ENCODE data around the gene CEPT1. TPM values are rescaled to one million over a fixed set of nuclear protein-coding genes. Genes with fewer than 3 reads are reported as not detected.
"Not testable (repeated sequence)": the region's sequence is repeated elsewhere in the genome, so short reads cannot be mapped to it uniquely, and the experiment has no call there.

The CEPT1 gene
- 10 to 100 TPM; 23.5 to 29.2 TPM for total RNA-seq
- long read RNA-seq, donor 1, full-length matches to known transcripts: 7 of 9 reads
- long read RNA-seq, donor 1, partial matches to known transcripts: 2 of 9 reads
- long read RNA-seq, donor 1, other reads (novel, unspliced or antisense): 0 of 9 reads
- long read RNA-seq, donor 2, transcript CEPT1-201 (9 exons, 2,198 nt): major isoform, 14 of 17 reads
- long read RNA-seq, donor 2, partial matches to known transcripts: 1 of 17 reads
- long read RNA-seq, donor 2, other reads (novel, unspliced or antisense): 1 of 17 reads

DNA sequence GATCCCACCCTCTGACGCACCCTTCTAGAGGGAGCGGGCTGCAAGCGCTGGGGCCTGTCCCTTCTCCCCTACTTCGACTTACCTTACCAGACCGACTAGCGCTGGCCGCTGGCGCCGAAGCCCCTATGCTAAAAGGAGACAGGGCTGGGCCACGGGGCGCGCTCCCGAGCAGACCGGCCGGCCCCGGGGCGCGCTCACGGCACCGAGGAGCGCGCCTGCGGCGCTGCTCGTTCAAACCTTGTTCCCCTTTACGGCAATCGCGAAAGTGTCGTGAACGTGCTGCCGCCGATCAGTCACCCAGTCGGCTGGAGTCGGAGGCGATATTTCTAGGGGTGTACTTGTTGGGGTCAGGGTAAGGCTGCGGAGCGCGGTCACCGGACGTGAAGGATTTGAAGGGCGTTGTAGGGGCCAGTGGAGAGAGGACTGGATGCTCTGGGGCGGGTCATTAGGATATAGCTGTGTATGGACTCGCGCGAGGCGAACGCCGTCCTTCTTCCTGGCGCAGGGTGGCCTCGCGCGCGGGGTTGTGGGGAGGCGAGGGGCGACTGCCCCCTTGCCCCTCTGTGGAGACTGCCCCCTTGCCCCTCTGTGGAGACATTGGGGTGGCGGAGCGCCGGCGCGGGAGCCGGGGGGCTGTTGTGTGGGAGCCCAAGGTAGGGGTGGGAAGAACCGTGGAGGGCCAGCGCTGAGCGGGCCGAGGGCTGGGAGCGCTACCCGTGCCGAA, at the start of gene CEPT1, which contains the start of gene DRAM2:
TSS of gene CEPT1 (plus strand) at position 268 of the 724 bp plus-strand sequence. CDS start 7,492 bp downstream, outside the sequence.
TSS of gene DRAM2 (minus strand) at position 138 of the 724 bp plus-strand sequence. CDS start 8,539 bp downstream, outside the sequence.
- intact Hi-C loops (cut with DNase I): loop anchor here in 1 of 2 donors (5.0 kb wide), 1 partner anchor 552 kb away; no protein-coding TSS in a partner anchor
- peak; percentile 98 for DNase-seq (ENCODE audit: low spot score)

- intact Hi-C loops (cut with DNase I); DNase-seq (ENCODE audit: low spot score): not testable (repeated sequence)
Observed at GRCh38 chr1:111095421-111095820, 44.6 kb upstream of the CEPT1 start.

- intact Hi-C loops (cut with DNase I): no loop called here
- no peak for DNase-seq (ENCODE audit: low spot score)
Observed at GRCh38 chr1:111097356-111098099, 42.5 kb upstream of the CEPT1 start.

- intact Hi-C loops (cut with DNase I): no loop called here
Observed at GRCh38 chr1:111099289-111099688, 40.7 kb upstream of the CEPT1 start.

DNA sequence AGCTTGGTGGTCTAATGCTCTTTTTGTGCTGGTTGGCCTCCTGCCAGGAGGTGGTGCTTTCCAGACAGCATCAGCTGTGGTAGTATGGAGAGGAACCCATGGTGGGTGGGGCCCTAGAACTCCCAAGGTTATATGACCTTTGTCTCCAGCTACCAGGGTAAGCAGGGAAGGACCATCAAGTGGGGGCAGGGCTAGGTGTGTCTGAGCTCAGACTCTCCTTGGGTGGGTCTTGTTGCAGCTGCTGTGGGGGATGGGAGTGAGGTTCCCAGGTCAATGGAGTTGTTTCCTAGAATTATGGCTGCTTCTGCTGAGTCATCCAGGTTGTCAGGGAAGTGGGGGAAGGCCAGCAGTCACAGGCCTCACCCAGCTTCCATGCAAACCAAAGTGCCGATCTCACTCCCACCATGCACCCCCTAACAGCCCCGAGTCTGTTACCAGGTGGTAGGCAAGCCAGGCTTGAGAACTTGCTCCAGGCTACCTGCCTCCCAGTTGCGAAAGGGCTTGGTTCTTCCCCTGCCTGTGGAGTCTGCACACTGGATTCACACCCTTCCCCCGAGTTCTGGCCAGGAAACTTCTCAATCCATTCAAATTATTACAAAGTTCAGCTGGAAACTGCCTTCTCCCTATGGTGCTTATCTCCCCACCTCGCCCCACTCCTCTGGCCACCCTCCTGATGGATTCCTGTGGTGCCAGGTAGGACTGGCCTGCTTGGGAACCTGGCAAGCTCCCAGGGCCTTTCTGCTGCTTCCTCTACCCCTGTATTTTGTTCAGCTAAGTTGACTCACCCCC, 38.0 kb upstream of the CEPT1 start:
- no peak for DNase-seq (ENCODE audit: low spot score)
- intact Hi-C loops (cut with DNase I): no loop called here

More at GRCh38 chr1:111099289-111099688, 40.7 kb upstream of the CEPT1 start:
- no peak for DNase-seq (ENCODE audit: low spot score)

DNA sequence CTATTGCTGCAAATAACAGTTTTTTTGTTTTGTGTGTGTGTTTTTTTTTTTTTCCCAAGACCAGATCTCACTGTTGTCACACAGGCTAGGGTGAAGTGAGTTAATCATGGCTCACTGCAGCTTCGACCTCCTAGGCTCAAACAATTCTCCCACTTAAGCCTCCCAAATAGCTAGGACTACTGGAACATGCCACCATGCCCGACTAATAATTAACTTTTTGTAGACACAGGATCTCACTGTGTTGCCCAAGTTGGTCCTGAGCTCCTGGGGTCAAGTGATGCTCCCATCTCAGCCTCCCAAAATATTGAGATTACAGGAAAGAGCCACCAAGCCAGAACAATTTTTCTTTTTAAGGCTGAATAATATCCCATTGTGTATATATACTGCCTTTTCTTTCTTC, 35.0 kb upstream of the CEPT1 start:
- DNase-seq (ENCODE audit: low spot score): no peak
- intact Hi-C loops (cut with DNase I): no loop called here

GRCh38 chr1:111110197-111110899, 29.7 kb upstream of the CEPT1 start:
- no peak for DNase-seq (ENCODE audit: low spot score)
- intact Hi-C loops (cut with DNase I): no loop called here

GRCh38 chr1:111116496-111116895, 23.5 kb upstream of the CEPT1 start:
- intact Hi-C loops (cut with DNase I): no loop called here
- no peak for DNase-seq (ENCODE audit: low spot score)

- DNase-seq (ENCODE audit: low spot score): no peak
- intact Hi-C loops (cut with DNase I): no loop called here
Observed at GRCh38 chr1:111126354-111126753, 13.7 kb upstream of the CEPT1 start.

GRCh38 chr1:111127923-111128643, 11.9 kb upstream of the CEPT1 start:
- DNase-seq (ENCODE audit: low spot score): no peak
- intact Hi-C loops (cut with DNase I): no loop called here

- DNase-seq (ENCODE audit: low spot score): no peak
- intact Hi-C loops (cut with DNase I): no loop called here
Observed at GRCh38 chr1:111129376-111129775, 10.6 kb upstream of the CEPT1 start.

GRCh38 chr1:111131693-111132092, 8.3 kb upstream of the CEPT1 start:
- intact Hi-C loops (cut with DNase I): no loop called here
- no peak for DNase-seq (ENCODE audit: low spot score)

GRCh38 chr1:111133866-111134265, 6.2 kb upstream of the CEPT1 start:
- intact Hi-C loops (cut with DNase I): no loop called here
- no peak for DNase-seq (ENCODE audit: low spot score)

DNA sequence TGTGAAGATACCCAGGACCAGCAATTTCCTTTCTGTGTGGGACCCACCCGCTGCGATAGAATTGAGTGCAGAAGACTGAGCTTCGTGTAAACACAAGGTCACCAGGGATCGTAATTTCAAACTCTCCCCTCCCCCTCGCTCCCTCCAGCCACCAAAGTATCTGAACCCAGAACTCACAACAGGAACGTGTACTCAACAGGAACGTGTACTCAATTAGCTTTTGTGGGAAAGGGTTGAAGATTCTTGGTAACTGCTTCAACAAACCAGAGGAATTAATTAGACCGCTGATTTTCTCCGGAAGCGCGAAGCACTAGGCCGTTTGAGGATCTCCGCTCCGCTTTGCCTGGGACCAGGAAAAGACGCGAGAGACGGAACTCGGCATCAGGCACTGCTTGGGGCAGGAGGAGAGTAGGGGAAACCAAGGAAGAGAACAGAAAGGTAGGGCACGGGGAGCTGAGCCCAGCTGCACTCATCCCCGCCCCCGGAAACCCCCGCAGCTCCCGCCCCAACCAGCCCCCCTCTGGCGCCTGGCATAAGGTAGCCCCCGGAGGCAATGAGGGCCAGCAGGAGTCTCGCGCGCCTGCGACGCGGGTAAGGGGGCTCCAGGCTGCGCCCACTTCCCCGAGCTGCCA, 583 bp upstream of the CEPT1 start:
- peak; percentile 81 for DNase-seq (ENCODE audit: low spot score)
- intact Hi-C loops (cut with DNase I): loop anchor here in 1 of 2 donors (5.0 kb wide), 1 partner anchor 553 kb away; no protein-coding TSS in a partner anchor

GRCh38 chr1:111140680-111140967, 601 bp downstream of the CEPT1 start:
- intact Hi-C loops (cut with DNase I): no loop called here

GRCh38 chr1:111141245-111142220, 1.5 kb downstream of the CEPT1 start:
- DNase-seq (ENCODE audit: low spot score): no peak
- intact Hi-C loops (cut with DNase I): no loop called here

More at GRCh38 chr1:111140680-111140967, 601 bp downstream of the CEPT1 start:
- no peak for DNase-seq (ENCODE audit: low spot score)

Data from posterior vena cava (tissue), 2 donors.